Effector memory CD4-positive, alpha-beta T cell (primary cell): Measurements from ENCODE around the gene PDE7B.

Experiments used
- DNase-seq, 3 donors: peaks; one replicate each; pipeline ENCODE4 v3.0.0-alpha.2; 2020
- H3K27ac ChIP-seq: 2 replicates; pipeline ENCODE4 v1.7.0; 2013; ENCODE audit warnings: mild to moderate bottlenecking, low read length, moderate library complexity; ENCODE audit not compliant: insufficient read depth, poor library complexity, severe bottlenecking
- H3K27me3 ChIP-seq: replicated peaks from 2 replicates; pipeline ENCODE4 v1.7.0; 2013; ENCODE audit warnings: mild to moderate bottlenecking, low read length; ENCODE audit not compliant: insufficient read depth, control insufficient read depth, poor library complexity, severe bottlenecking
- H3K36me3 ChIP-seq: 2 replicates; pipeline ENCODE4 v1.7.0; 2013; ENCODE audit warnings: mild to moderate bottlenecking, low read length, moderate library complexity; ENCODE audit not compliant: control insufficient read depth, insufficient read depth
- H3K4me1 ChIP-seq: 2 replicates; pipeline ENCODE4 v1.7.0; 2013; ENCODE audit warnings: low read length, mild to moderate bottlenecking; ENCODE audit not compliant: control insufficient read depth, insufficient read depth, poor library complexity, severe bottlenecking
- H3K4me3 ChIP-seq: 2 replicates; pipeline ENCODE4 v1.7.0; 2013; ENCODE audit warnings: low read length, low read depth, mild to moderate bottlenecking; ENCODE audit not compliant: insufficient read depth, poor library complexity, severe bottlenecking
- H3K9me3 ChIP-seq: 2 replicates; pipeline ENCODE4 v1.7.0; 2013; ENCODE audit warnings: mild to moderate bottlenecking, low read length, moderate library complexity; ENCODE audit not compliant: control insufficient read depth

PDE7B gene

DNA sequence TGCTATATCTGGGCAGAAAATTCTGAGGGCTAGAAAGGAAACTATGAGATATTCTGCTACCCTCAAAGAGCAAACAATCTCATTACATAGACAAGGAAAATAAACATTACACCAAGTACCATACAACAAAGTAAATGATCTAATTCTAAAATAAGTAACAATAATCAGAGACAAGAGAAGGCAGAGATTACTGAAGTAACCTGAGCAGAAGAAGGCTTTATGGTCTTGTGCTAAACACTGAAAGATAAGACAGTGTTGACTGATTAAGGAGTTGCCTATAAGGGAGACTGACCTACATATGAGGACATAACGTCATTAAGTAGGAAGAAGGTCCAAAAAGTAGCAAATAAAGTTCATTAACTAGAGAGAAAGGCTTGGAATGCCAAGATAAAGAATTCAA lies 264.4 kb downstream of the PDE7B start:
- Histone ChIP-seq H3K27me3 (peaks cover 6% of the 10 kb centered on the region), H3K27ac (no peak overlapping the region), H3K4me3 (no peak overlapping the region), H3K36me3 (no peaks in the 10 kb centered on the region), H3K9me3 (no peaks in the 10 kb centered on the region), H3K4me1 (no peaks in the 10 kb centered on the region)
- DNase-seq = no peak

DNA sequence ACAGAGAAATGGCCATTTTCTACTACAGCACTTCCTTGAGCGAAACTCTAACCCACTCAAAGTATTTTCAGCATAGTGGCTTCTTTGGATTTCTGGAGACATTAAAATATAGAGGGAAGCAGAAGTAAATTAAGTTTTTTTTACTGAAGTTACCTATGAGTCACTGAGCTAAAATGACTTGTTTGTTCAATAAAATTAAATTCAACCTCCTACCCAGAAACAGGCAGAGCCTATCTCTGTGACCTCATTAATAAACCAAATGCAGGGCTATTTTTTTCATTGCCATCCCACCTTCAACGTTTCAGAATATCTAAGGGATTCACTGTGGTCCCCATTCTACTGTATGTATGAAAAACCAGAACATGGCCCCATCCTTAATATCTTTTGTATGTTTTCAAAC lies 265.6 kb downstream of the PDE7B start:
- no peak overlapping the region for H3K4me3 ChIP-seq
- no peak for DNase-seq
- H3K4me1 ChIP-seq = no peaks in the 10 kb centered on the region
- H3K27me3 ChIP-seq = peaks cover 6% of the 10 kb centered on the region
- H3K36me3 ChIP-seq = no peaks in the 10 kb centered on the region
- H3K27ac ChIP-seq = no peak overlapping the region
- H3K9me3 ChIP-seq = no peaks in the 10 kb centered on the region

DNA sequence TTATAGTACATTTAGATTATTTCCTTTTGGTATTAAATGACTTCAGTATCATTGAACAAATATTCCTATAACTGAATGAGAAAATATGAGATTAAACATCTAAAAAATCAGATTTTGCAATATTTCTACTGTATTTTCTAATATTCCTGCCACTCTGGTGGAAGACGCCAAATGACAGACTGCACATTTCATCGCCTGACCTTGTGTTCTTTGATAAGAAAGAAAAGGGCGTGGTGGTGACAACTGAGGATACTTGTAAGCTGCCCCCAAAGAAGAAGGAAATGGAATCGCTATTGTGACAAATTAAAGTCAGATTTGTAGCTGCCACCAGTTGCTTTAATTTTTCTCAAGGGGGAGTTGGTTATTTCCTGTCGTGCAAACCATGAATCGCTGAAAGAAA lies 267.3 kb downstream of the PDE7B start:
- no peaks in the 10 kb centered on the region for H3K36me3 ChIP-seq
- no peaks in the 10 kb centered on the region for H3K9me3 ChIP-seq
- no peak overlapping the region for H3K4me3 ChIP-seq
- H3K27me3 ChIP-seq = peaks cover 6% of the 10 kb centered on the region
- no peaks in the 10 kb centered on the region for H3K4me1 ChIP-seq
- H3K27ac ChIP-seq = no peak overlapping the region
- no peak for DNase-seq

DNA sequence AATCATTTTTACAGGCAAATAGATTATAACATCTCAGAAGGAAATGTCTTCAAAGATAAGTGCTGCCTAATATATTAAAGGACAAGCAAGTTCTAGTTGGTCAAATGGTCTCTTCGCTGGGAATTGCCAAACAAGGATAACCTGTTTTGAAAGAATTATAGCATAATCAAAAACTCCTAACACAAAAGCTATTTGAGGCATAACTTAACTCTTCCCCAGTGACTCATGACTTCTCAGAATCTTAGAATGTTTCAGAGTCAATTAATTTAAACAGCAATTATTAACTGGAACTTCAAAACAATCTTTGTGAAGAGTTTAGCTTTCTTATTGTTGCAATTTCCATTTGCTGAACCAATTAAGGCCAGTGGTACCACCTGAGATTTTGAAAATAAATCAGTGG lies 272.0 kb downstream of the PDE7B start:
- no peak overlapping the region for H3K27ac ChIP-seq
- no peak for DNase-seq
- H3K9me3 ChIP-seq = no peaks in the 10 kb centered on the region
- no peaks in the 10 kb centered on the region for H3K27me3 ChIP-seq
- H3K36me3 ChIP-seq = no peaks in the 10 kb centered on the region
- no peak overlapping the region for H3K4me3 ChIP-seq
- H3K4me1 ChIP-seq = no peaks in the 10 kb centered on the region

DNA sequence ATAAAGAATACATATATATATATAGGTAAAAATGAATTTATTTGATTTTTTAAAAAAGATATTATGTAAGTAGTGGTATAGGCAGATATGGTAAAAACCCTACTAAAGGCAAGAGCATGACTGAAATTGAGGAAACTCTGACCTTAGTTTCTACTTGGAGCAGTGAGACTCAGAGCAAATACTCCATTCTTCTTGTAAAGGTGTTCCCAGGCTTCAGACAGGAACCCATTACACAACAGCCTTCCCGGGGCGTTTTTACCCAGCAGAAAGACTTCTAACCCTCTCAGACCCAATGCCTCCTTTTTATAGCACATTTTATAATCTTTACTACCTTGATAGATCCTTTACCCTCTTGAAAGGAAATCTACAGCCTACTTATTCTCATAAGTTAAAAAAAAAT lies 274.1 kb downstream of the PDE7B start:
- Histone ChIP-seq H3K27me3 (no peaks in the 10 kb centered on the region), H3K4me1 (no peaks in the 10 kb centered on the region), H3K36me3 (no peaks in the 10 kb centered on the region), H3K27ac (no peak overlapping the region), H3K4me3 (no peak overlapping the region), H3K9me3 (no peaks in the 10 kb centered on the region)
- no peak for DNase-seq

DNA sequence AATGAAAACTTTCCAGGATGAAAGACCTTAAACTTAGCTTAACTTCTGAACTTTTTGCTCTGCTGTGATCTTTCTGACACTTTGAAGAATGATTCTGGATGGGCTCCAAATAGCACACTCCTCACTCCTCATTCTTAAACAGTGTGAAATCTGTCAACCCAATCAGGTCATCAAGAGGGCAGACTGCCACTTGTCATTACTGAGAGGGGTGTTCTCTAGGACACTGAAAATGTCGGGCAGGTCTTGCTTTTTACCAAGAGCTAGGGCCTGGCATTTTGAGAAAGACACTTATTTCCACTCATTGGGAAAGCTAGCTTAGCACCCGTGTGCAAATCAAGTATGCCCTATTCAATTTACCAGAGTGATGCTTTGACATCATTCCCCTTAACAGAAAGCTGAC lies 276.4 kb downstream of the PDE7B start:
- DNase-seq = no peak
- Histone ChIP-seq H3K36me3 (no peaks in the 10 kb centered on the region), H3K27me3 (no peaks in the 10 kb centered on the region), H3K27ac (no peak overlapping the region), H3K9me3 (no peaks in the 10 kb centered on the region), H3K4me1 (no peaks in the 10 kb centered on the region), H3K4me3 (no peak overlapping the region)

DNA sequence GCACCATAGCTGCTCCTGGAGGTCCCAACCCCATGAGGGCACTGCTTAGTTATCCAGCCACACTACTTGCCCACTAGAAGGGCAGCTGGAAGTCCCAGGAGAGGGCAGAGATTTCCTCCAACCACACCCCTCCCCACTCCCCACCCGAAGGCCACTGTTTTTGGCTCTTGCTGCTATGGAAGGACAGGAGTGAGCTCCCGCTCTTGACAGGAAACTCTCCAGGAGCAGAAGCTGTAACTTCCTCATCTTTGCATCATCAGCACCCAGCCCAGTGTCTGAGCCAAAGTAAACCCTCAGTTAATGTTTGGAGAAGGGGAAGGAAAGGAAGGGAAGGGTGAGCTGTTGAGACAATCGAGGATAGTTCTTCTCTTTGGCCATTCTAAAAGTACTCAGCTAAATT lies 277.9 kb downstream of the PDE7B start:
- Histone ChIP-seq H3K36me3 (no peaks in the 10 kb centered on the region), H3K9me3 (no peaks in the 10 kb centered on the region), H3K4me1 (no peaks in the 10 kb centered on the region), H3K4me3 (no peak overlapping the region), H3K27me3 (no peaks in the 10 kb centered on the region), H3K27ac (no peak overlapping the region)
- DNase-seq = no peak

DNA sequence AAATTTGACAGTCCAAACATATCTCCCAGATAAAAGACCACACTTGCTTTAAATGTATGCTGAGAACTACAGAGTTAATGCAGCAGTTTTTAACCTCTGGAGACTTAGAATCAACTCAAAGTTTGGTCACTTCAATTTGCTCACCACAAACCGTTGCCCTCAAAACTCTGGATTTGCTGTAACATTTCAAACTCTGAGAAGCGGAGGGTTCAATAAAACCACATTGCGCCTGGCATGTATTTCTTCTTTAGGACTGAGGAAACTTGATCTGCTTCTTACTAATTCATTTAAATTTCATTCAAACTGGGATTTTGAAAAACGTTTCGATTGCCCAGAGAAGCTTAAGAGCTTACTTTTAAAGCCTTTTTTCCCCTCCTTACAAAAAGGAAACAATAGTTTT lies 282.8 kb downstream of the PDE7B start:
- Histone ChIP-seq H3K4me3 (no peak overlapping the region), H3K27ac (no peak overlapping the region), H3K36me3 (no peaks in the 10 kb centered on the region), H3K4me1 (no peaks in the 10 kb centered on the region), H3K9me3 (no peaks in the 10 kb centered on the region), H3K27me3 (no peaks in the 10 kb centered on the region)
- no peak for DNase-seq

DNA sequence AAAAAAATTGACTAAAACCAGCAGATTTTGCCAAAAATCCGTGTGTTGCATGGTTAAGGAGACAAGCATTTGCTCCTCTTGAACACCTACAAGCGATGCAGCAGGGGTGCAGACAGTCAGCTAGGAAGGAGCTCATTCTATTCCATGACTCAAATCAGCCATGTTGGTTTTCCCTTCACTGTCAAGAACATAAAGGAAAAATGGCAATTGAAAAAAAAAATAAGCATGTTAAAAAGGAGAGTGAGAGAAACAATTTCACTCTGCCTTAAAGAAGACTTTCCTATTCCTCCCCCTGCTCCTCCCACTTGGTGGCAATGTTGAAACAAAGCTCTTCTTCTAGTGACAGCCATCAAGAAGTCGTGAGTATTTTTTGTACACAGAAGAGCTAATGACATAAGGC lies 283.2 kb downstream of the PDE7B start:
- DNase-seq = no peak
- no peaks in the 10 kb centered on the region for H3K9me3 ChIP-seq
- H3K36me3 ChIP-seq = no peaks in the 10 kb centered on the region
- H3K27ac ChIP-seq = no peak overlapping the region
- H3K4me3 ChIP-seq = no peak overlapping the region
- H3K4me1 ChIP-seq = no peaks in the 10 kb centered on the region
- no peaks in the 10 kb centered on the region for H3K27me3 ChIP-seq

DNA sequence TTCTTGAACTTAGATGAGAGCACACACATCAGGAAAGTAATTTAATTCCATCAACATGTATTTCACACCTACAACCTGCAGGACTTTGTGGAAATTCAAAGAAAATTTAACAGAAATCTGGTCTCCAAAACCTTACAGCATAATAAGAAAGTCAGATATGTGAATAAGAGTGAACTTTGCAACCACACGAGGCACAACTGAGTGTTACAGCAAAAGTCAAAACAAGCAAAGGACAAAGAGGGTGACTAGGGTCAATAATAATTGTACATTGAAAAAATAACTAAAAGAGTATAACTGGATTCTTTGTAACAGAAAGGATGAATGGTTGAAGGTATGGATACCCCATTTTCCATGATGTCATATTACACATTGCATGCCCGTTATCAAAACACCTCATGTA lies 284.8 kb downstream of the PDE7B start:
- H3K27ac ChIP-seq = no peak overlapping the region
- no peaks in the 10 kb centered on the region for H3K9me3 ChIP-seq
- no peak overlapping the region for H3K4me3 ChIP-seq
- no peaks in the 10 kb centered on the region for H3K4me1 ChIP-seq
- no peaks in the 10 kb centered on the region for H3K36me3 ChIP-seq
- no peaks in the 10 kb centered on the region for H3K27me3 ChIP-seq
- DNase-seq = no peak
